Naive B cell (primary cell): ENCODE measurements around the gene RARRES2. TPM values are rescaled to one million over a fixed set of nuclear protein-coding genes. Genes with fewer than 3 reads are reported as not detected.

Experiments used
- ATAC-seq, 2 donors: fragments of 150-1000 bp; cut with Tn5 transposase; 2 replicates each; pipeline ENCODE4 v1.10.0; 2021; ENCODE audit warnings: low read depth in 2 of 2, mild to moderate bottlenecking in 2 of 2, moderate library complexity in 2 of 2
- DNase-seq: peaks from one replicate; pipeline ENCODE4 v3.0.0; 2022
- H3K27ac Mint-ChIP-seq, 6 donors: one replicate each; pipeline ENCODE4 v1.8.0; 2020 to 2022; ENCODE audit warnings: mild to moderate bottlenecking in 6 of 6, mixed read lengths in 6 of 6, moderate library complexity in 5 of 6, inconsistent platforms in 2 of 6
- H3K27me3 Mint-ChIP-seq, 3 donors: one replicate each; pipeline ENCODE4 v1.8.0; 2021 to 2022; ENCODE audit warnings: mixed read lengths in 3 of 3, mild to moderate bottlenecking in 1 of 3
- H3K36me3 Mint-ChIP-seq, 2 donors: one replicate each; pipeline ENCODE4 v1.8.0; 2020 to 2022; ENCODE audit warnings: mixed read lengths in 2 of 2, inconsistent platforms in 1 of 2, mild to moderate bottlenecking in 1 of 2
- H3K4me1 Mint-ChIP-seq, 3 donors: one replicate each; pipeline ENCODE4 v1.8.0; 2020 to 2022; ENCODE audit warnings: mixed read lengths in 3 of 3, inconsistent platforms in 1 of 3, mild to moderate bottlenecking in 1 of 3, moderate library complexity in 1 of 3
- H3K4me3 Mint-ChIP-seq, 8 donors: one replicate each; pipeline ENCODE4 v1.8.0; 2020 to 2022; ENCODE audit warnings: mild to moderate bottlenecking in 8 of 8, mixed read lengths in 8 of 8, moderate library complexity in 8 of 8, inconsistent platforms in 2 of 8
- H3K9me3 Mint-ChIP-seq, 7 donors: one replicate each; pipeline ENCODE4 v1.8.0; 2020 to 2022; ENCODE audit warnings: mixed read lengths in 7 of 7, mild to moderate bottlenecking in 5 of 7, inconsistent platforms in 2 of 7, moderate library complexity in 1 of 7
- polyA plus RNA-seq, 6 donors: library from polyadenylated mRNA; unstranded; fragments of 300-500 nt; fragmentation: Illumina TruSeq; gene quantifications; one replicate each; pipeline ENCODE4 v1.2.3, GENCODE V29; 2021; ENCODE audit warnings: low read depth in 6 of 6

RARRES2 gene
- polyA plus RNA-seq, 6 donors from 2014 or later, result not detected

- Mint-ChIP-seq H3K36me3 (no peaks in the 10 kb centered on the region), H3K9me3 (no peaks in the 10 kb centered on the region), H3K4me1 (peaks cover 37 to 64% (median 44%) of the 10 kb centered on the region in 3 donors), H3K27ac (peak overlapping the region in 2 of 6 donors; percentile 42 to 97), H3K27me3 (no peaks in the 10 kb centered on the region), H3K4me3 (peak overlapping the region in 6 of 8 donors; percentile 28 to 90 (median 64))
- DNase-seq (no peak), ATAC-seq (no peak)
These were observed 39.7 kb upstream of the RARRES2 start for GRCh38 chr7:150381096-150381495.

GRCh38 chr7:150380463-150380862 lies 39.0 kb upstream of the RARRES2 start:
- H3K9me3 Mint-ChIP-seq, result no peaks in the 10 kb centered on the region
- no peaks in the 10 kb centered on the region for H3K27me3 Mint-ChIP-seq
- no peaks in the 10 kb centered on the region for H3K36me3 Mint-ChIP-seq
- H3K27ac Mint-ChIP-seq, result peak overlapping the region in 5 of 6 donors; percentile 42 to 98 (median 96)
- DNase-seq (no peak), ATAC-seq (no peak)
- peak overlapping the region; percentile 83 to 97 (median 94) for H3K4me3 Mint-ChIP-seq
- peaks cover 42 to 69% (median 49%) of the 10 kb centered on the region in 3 donors for H3K4me1 Mint-ChIP-seq

GRCh38 chr7:150379441-150380379 lies 38.3 kb upstream of the RARRES2 start:
- H3K27me3 Mint-ChIP-seq, result no peaks in the 10 kb centered on the region
- H3K4me3 Mint-ChIP-seq, result peak overlapping the region; percentile 83 to 97 (median 94)
- H3K4me1 Mint-ChIP-seq, result peaks cover 42 to 67% (median 51%) of the 10 kb centered on the region in 3 donors
- ATAC-seq (no peak), DNase-seq (no peak)
- no peaks in the 10 kb centered on the region for H3K9me3 Mint-ChIP-seq
- H3K27ac Mint-ChIP-seq, result peak overlapping the region; percentile 69 to 98 (median 96)
- no peaks in the 10 kb centered on the region for H3K36me3 Mint-ChIP-seq

- H3K36me3 Mint-ChIP-seq, result no peaks in the 10 kb centered on the region
- no peaks in the 10 kb centered on the region for H3K9me3 Mint-ChIP-seq
- H3K4me3 Mint-ChIP-seq, result peak within 1 kb of the TSS; percentile 83 to 97 (median 94)
- peak; percentile 96 for DNase-seq
- no peaks in the 10 kb centered on the region for H3K27me3 Mint-ChIP-seq
- ATAC-seq, result peak; percentile 88
- H3K27ac Mint-ChIP-seq, result peak within 1 kb of the TSS; percentile 96 to 98 (median 97)
- H3K4me1 Mint-ChIP-seq, result peaks cover 46 to 67% (median 58%) of the 10 kb centered on the region in 3 donors
These were observed 37.5 kb upstream of the RARRES2 start, which contains the start of gene ZNF775 for GRCh38 chr7:150378853-150379440. Gene ZNF775 (plus strand): TSS chr7:150379330. CDS start chr7:150388471, 9,141 bp downstream.

GRCh38 chr7:150378115-150378852 lies 36.9 kb upstream of the RARRES2 start:
- DNase-seq (no peak), ATAC-seq (no peak)
- Mint-ChIP-seq H3K27me3 (no peaks in the 10 kb centered on the region), H3K27ac (peak overlapping the region; percentile 92 to 98 (median 96)), H3K4me1 (peaks cover 50 to 72% (median 63%) of the 10 kb centered on the region in 3 donors), H3K4me3 (peak overlapping the region; percentile 83 to 95 (median 90)), H3K9me3 (no peaks in the 10 kb centered on the region), H3K36me3 (no peaks in the 10 kb centered on the region)

- DNase-seq, result no peak
- Mint-ChIP-seq H3K27me3 (no peaks in the 10 kb centered on the region), H3K4me1 (peaks cover 47 to 68% (median 67%) of the 10 kb centered on the region in 3 donors), H3K36me3 (no peaks in the 10 kb centered on the region), H3K4me3 (peak overlapping the region; percentile 77 to 95 (median 88)), H3K9me3 (no peaks in the 10 kb centered on the region), H3K27ac (peak overlapping the region; percentile 94 to 98 (median 97))
- ATAC-seq, result no peak
These were observed 36.2 kb upstream of the RARRES2 start for GRCh38 chr7:150377635-150378034.

GRCh38 chr7:150377196-150377595 lies 35.8 kb upstream of the RARRES2 start:
- peak; percentile 57 for DNase-seq
- H3K27me3 Mint-ChIP-seq, result no peaks in the 10 kb centered on the region
- peak overlapping the region; percentile 94 to 98 (median 97) for H3K27ac Mint-ChIP-seq
- H3K4me3 Mint-ChIP-seq, result peak overlapping the region; percentile 77 to 95 (median 88)
- peak; percentile 20 to 33 for ATAC-seq
- H3K9me3 Mint-ChIP-seq, result no peaks in the 10 kb centered on the region
- H3K36me3 Mint-ChIP-seq, result no peaks in the 10 kb centered on the region
- H3K4me1 Mint-ChIP-seq, result peaks cover 46 to 64% (median 62%) of the 10 kb centered on the region in 3 donors

- no peaks in the 10 kb centered on the region for H3K36me3 Mint-ChIP-seq
- peak overlapping the region in 4 of 8 donors; percentile 5 to 77 (median 68) for H3K4me3 Mint-ChIP-seq
- H3K4me1 Mint-ChIP-seq, result peaks cover 46 to 64% (median 60%) of the 10 kb centered on the region in 3 donors
- H3K9me3 Mint-ChIP-seq, result no peaks in the 10 kb centered on the region
- peak overlapping the region; percentile 70 to 97 (median 96) for H3K27ac Mint-ChIP-seq
- DNase-seq, result no peak
- no peaks in the 10 kb centered on the region for H3K27me3 Mint-ChIP-seq
- no peak for ATAC-seq
These were observed 35.1 kb upstream of the RARRES2 start for GRCh38 chr7:150376560-150376959.

GRCh38 chr7:150375662-150376521 lies 34.5 kb upstream of the RARRES2 start:
- Mint-ChIP-seq H3K9me3 (no peaks in the 10 kb centered on the region), H3K27ac (peak overlapping the region; percentile 81 to 97 (median 94)), H3K27me3 (no peaks in the 10 kb centered on the region), H3K4me1 (peaks cover 46 to 61% (median 57%) of the 10 kb centered on the region in 3 donors), H3K36me3 (no peaks in the 10 kb centered on the region), H3K4me3 (peak overlapping the region in 6 of 8 donors; percentile 5 to 77 (median 43))
- DNase-seq (no peak), ATAC-seq (peak in 1 of 2 donors; percentile 0)

- Mint-ChIP-seq H3K36me3 (no peaks in the 10 kb centered on the region), H3K4me3 (peak overlapping the region in 1 of 8 donors; percentile 65), H3K27ac (peak overlapping the region; percentile 13 to 90 (median 80)), H3K9me3 (no peaks in the 10 kb centered on the region), H3K4me1 (peaks cover 44 to 60% (median 57%) of the 10 kb centered on the region in 3 donors), H3K27me3 (no peaks in the 10 kb centered on the region)
- ATAC-seq (no peak), DNase-seq (no peak)
These were observed 33.0 kb upstream of the RARRES2 start for GRCh38 chr7:150374472-150374871.

- Mint-ChIP-seq H3K27me3 (no peaks in the 10 kb centered on the region), H3K36me3 (no peaks in the 10 kb centered on the region), H3K4me1 (peaks cover 45 to 65% (median 61%) of the 10 kb centered on the region in 3 donors), H3K4me3 (peak overlapping the region in 2 of 8 donors; percentile 13 to 65), H3K9me3 (no peaks in the 10 kb centered on the region), H3K27ac (peak overlapping the region in 5 of 6 donors; percentile 13 to 89 (median 47))
- ATAC-seq (no peak), DNase-seq (no peak)
These were observed 32.6 kb upstream of the RARRES2 start for GRCh38 chr7:150374026-150374425.
